ENCODE results near the gene GRHL1.
A peak's percentile ranks its signal among the peaks of the same experiment; 100 is the strongest.
"Not testable (repeated sequence)": the region's sequence is repeated elsewhere in the genome, so short reads cannot be mapped to it uniquely, and the experiment has no call there.

GRHL1 gene

GRCh38 chr2:9951522-9952285 is at the start of gene GRHL1:
Gene GRHL1, plus strand, starts transcription at chr2:9951693. Its CDS starts 141 bp downstream, at chr2:9951834.
- FAIRE-seq (no peak), DNase-seq (ENCODE audit: low spot score) (no peak)

GRCh38 chr2:9905413-9905812 is 46.1 kb upstream of the GRHL1 start:
- FAIRE-seq = no peak

GRCh38 chr2:9907402-9907801 is 44.1 kb upstream of the GRHL1 start:
- FAIRE-seq (no peak), DNase-seq (ENCODE audit: low spot score) (no peak)

More at GRCh38 chr2:9905413-9905812, 46.1 kb upstream of the GRHL1 start:
- DNase-seq (ENCODE audit: low spot score) = no peak

- FAIRE-seq (no peak), DNase-seq (ENCODE audit: low spot score) (no peak)
These were observed 42.9 kb upstream of the GRHL1 start for GRCh38 chr2:9908639-9909038.

GRCh38 chr2:9909106-9909505 is 42.4 kb upstream of the GRHL1 start:
- no peak for FAIRE-seq
- no peak for DNase-seq (ENCODE audit: low spot score)

- DNase-seq (ENCODE audit: low spot score) = no peak
- no peak for FAIRE-seq
These were observed 40.8 kb upstream of the GRHL1 start for GRCh38 chr2:9910699-9911098.

GRCh38 chr2:9912468-9912867 is 39.0 kb upstream of the GRHL1 start:
- FAIRE-seq (no peak), DNase-seq (ENCODE audit: low spot score) (no peak)

GRCh38 chr2:9914384-9915065 is 37.0 kb upstream of the GRHL1 start:
- DNase-seq (ENCODE audit: low spot score) (peak; percentile 93), FAIRE-seq (peak; percentile 44)

- DNase-seq (ENCODE audit: low spot score) = no peak
- no peak for FAIRE-seq
These were observed 33.2 kb upstream of the GRHL1 start for GRCh38 chr2:9918275-9918674.

- no peak for FAIRE-seq
- no peak for DNase-seq (ENCODE audit: low spot score)
These were observed 32.0 kb upstream of the GRHL1 start for GRCh38 chr2:9919512-9919911.

GRCh38 chr2:9927020-9927419 is 24.5 kb upstream of the GRHL1 start:
- not testable (repeated sequence) for DNase-seq (ENCODE audit: low spot score); FAIRE-seq

- no peak for FAIRE-seq
- DNase-seq (ENCODE audit: low spot score) = no peak
These were observed 14.2 kb upstream of the GRHL1 start for GRCh38 chr2:9937258-9937657.

GRCh38 chr2:9937968-9938367 is 13.5 kb upstream of the GRHL1 start:
- no peak for DNase-seq (ENCODE audit: low spot score)
- no peak for FAIRE-seq

- no peak for DNase-seq (ENCODE audit: low spot score)
- no peak for FAIRE-seq
These were observed 11.7 kb upstream of the GRHL1 start for GRCh38 chr2:9939587-9940485.

GRCh38 chr2:9941196-9941995 is 10.1 kb upstream of the GRHL1 start:
- DNase-seq (ENCODE audit: low spot score) = peak; percentile 64
- no peak for FAIRE-seq

GRCh38 chr2:9941996-9942390 is 9.5 kb upstream of the GRHL1 start:
- no peak for FAIRE-seq

GRCh38 chr2:9944330-9944758 is 7.1 kb upstream of the GRHL1 start:
- FAIRE-seq = no peak

More at GRCh38 chr2:9941996-9942390, 9.5 kb upstream of the GRHL1 start:
- no peak for DNase-seq (ENCODE audit: low spot score)

GRCh38 chr2:9945596-9945995 is 5.9 kb upstream of the GRHL1 start:
- FAIRE-seq (no peak), DNase-seq (ENCODE audit: low spot score) (no peak)

More at GRCh38 chr2:9944330-9944758, 7.1 kb upstream of the GRHL1 start:
- DNase-seq (ENCODE audit: low spot score) = no peak

- FAIRE-seq (no peak), DNase-seq (ENCODE audit: low spot score) (no peak)
These were observed 5.4 kb upstream of the GRHL1 start for GRCh38 chr2:9946076-9946475.

GRCh38 chr2:9946818-9947217 is 4.7 kb upstream of the GRHL1 start:
- FAIRE-seq (no peak), DNase-seq (ENCODE audit: low spot score) (no peak)

GRCh38 chr2:9948721-9949120 is 2.8 kb upstream of the GRHL1 start:
- FAIRE-seq = no peak
- no peak for DNase-seq (ENCODE audit: low spot score)

Data from urothelium cell line (cell line).